ENCODE measurements around the gene RAP2C. TPM values are rescaled to one million over a fixed set of nuclear protein-coding genes. Genes with fewer than 3 reads are reported as not detected.

The RAP2C gene
- total and polyA plus RNA-seq, 7 donors, result 9.6 to 25.7 (median 22.2) TPM

GRCh38 chrX:132216806-132217202, 2.4 kb downstream of the RAP2C start:
- intact Hi-C loops (cut with DNase I), result no loop called here

GRCh38 chrX:132216283-132216682, 3.0 kb downstream of the RAP2C start:
- ATAC-seq (no peak), DNase-seq (no peak)
- WGBS, 3 donors, result 0 to 15% (median 0%) methylated on average over 8 of the region's 8 CpGs
- Histone ChIP-seq H3K4me3 (peak overlapping the region; percentile 82), H3K4me1 (peaks cover 17% of the 10 kb centered on the region), H3K9me3 (no peaks in the 10 kb centered on the region), H3K36me3 (ENCODE audit: insufficient read depth in 1 of 2, low read depth in 1 of 2) (peaks cover 0 to 17% of the 10 kb centered on the region in 2 donors), H3K27ac (peak overlapping the region; percentile 93), H3K27me3 (ENCODE audit: insufficient read depth in 3 of 3, low read length in 2 of 3) (no peaks in the 10 kb centered on the region)
- TF ChIP-seq CTCF (IDR thresholded peaks at IDR 0.05), result no peak
- intact Hi-C loops (cut with DNase I), result no loop called here

More at GRCh38 chrX:132216806-132217202, 2.4 kb downstream of the RAP2C start:
- peak overlapping the region; percentile 82 for H3K4me3 ChIP-seq
- H3K27ac ChIP-seq, result peak overlapping the region; percentile 93
- H3K36me3 ChIP-seq (ENCODE audit: insufficient read depth in 1 of 2, low read depth in 1 of 2), result peaks cover 0 to 17% of the 10 kb centered on the region in 2 donors
- ATAC-seq, result no peak
- no peaks in the 10 kb centered on the region for H3K9me3 ChIP-seq
- H3K27me3 ChIP-seq (ENCODE audit: insufficient read depth in 3 of 3, low read length in 2 of 3), result no peaks in the 10 kb centered on the region
- 0 to 21% (median 1%) methylated on average over 11 of the region's 11 CpGs for WGBS, 3 donors
- no peak for DNase-seq
- H3K4me1 ChIP-seq, result peaks cover 12% of the 10 kb centered on the region
- TF ChIP-seq CTCF (IDR thresholded peaks at IDR 0.05), result no peak

- 42 to 56% (median 42%) methylated on average over 2 of the region's 2 CpGs for WGBS, 3 donors
- no peak for TF ChIP-seq CTCF (IDR thresholded peaks at IDR 0.05)
- no peaks in the 10 kb centered on the region for H3K27me3 ChIP-seq (ENCODE audit: insufficient read depth in 3 of 3, low read length in 2 of 3)
- H3K36me3 ChIP-seq (ENCODE audit: insufficient read depth in 1 of 2, low read depth in 1 of 2), result peaks cover 0 to 17% of the 10 kb centered on the region in 2 donors
- no peak overlapping the region for H3K27ac ChIP-seq
- no peaks in the 10 kb centered on the region for H3K9me3 ChIP-seq
- DNase-seq (no peak), ATAC-seq (no peak)
- H3K4me1 ChIP-seq, result peaks cover 21% of the 10 kb centered on the region
- intact Hi-C loops (cut with DNase I), result no loop called here
- H3K4me3 ChIP-seq, result no peak overlapping the region
Observed at GRCh38 chrX:132214518-132214917, 4.7 kb downstream of the RAP2C start.

- ATAC-seq, result no peak
- peaks cover 26% of the 10 kb centered on the region for H3K4me1 ChIP-seq
- H3K27me3 ChIP-seq (ENCODE audit: insufficient read depth in 3 of 3, low read length in 2 of 3), result no peaks in the 10 kb centered on the region
- H3K36me3 ChIP-seq (ENCODE audit: insufficient read depth in 1 of 2, low read depth in 1 of 2), result peaks cover 0 to 17% of the 10 kb centered on the region in 2 donors
- no peaks in the 10 kb centered on the region for H3K9me3 ChIP-seq
- H3K4me3 ChIP-seq, result no peak overlapping the region
- no peak for DNase-seq
- intact Hi-C loops (cut with DNase I), result no loop called here
- no peak overlapping the region for H3K27ac ChIP-seq
- TF ChIP-seq CTCF (IDR thresholded peaks at IDR 0.05), result no peak
Observed at GRCh38 chrX:132209527-132209926, 9.7 kb downstream of the RAP2C start.

GRCh38 chrX:132208422-132208821, 10.8 kb downstream of the RAP2C start:
- no peak overlapping the region for H3K4me3 ChIP-seq
- no peak overlapping the region for H3K27ac ChIP-seq
- intact Hi-C loops (cut with DNase I), result no loop called here
- peaks cover 0 to 6% of the 10 kb centered on the region in 2 donors for H3K36me3 ChIP-seq (ENCODE audit: insufficient read depth in 1 of 2, low read depth in 1 of 2)
- no peaks in the 10 kb centered on the region for H3K27me3 ChIP-seq (ENCODE audit: insufficient read depth in 3 of 3, low read length in 2 of 3)
- peaks cover 32% of the 10 kb centered on the region for H3K4me1 ChIP-seq
- WGBS, 3 donors, result 88 to 100% (median 100%) methylated on average over 1 of the region's 1 CpG
- TF ChIP-seq CTCF (IDR thresholded peaks at IDR 0.05), result no peak
- ATAC-seq (no peak), DNase-seq (no peak)
- no peaks in the 10 kb centered on the region for H3K9me3 ChIP-seq
